Fibroblast of gingiva (primary cell): Measurements from ENCODE around the gene SLC30A2.
"Not testable (repeated sequence)": the region's sequence is repeated elsewhere in the genome, so short reads cannot be mapped to it uniquely, and the experiment has no call there.

Experiments used
- DNase-seq: peaks from one replicate; pipeline ENCODE4 v3.0.0-alpha.2; 2011; ENCODE audit warnings: low read depth

SLC30A2 gene

DNA sequence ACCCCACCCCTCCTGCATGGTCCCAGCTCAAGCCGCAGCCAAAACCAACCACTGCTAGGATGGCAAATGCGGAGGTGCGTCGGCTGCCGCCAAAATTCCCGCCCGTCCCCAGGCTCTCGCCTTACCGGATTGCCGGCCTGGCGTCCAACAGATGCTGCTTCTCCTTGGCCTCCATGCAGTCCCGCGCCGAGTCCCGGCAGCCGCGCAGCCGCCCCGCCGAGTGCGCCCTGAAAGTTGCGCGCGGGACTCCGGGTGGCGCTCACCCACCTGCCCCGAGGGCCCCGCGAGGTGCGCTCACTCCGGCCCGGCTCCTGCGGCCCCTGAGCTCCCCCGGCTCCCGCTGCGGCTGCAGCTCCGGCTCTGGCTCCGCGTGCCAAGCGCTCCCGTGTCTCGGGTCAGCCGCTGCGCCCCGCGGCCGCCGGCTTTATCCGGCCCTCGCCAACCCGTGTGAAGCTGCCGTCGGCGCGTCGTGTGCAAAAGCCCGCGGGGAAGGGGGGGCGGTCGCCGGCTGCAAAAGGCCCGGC is at the start of gene SLC30A2:
SLC30A2 (minus strand) TSS at position 397 of the 524 bp plus-strand sequence; CDS start at position 175, 222 bp downstream.
- DNase-seq: no peak

DNA sequence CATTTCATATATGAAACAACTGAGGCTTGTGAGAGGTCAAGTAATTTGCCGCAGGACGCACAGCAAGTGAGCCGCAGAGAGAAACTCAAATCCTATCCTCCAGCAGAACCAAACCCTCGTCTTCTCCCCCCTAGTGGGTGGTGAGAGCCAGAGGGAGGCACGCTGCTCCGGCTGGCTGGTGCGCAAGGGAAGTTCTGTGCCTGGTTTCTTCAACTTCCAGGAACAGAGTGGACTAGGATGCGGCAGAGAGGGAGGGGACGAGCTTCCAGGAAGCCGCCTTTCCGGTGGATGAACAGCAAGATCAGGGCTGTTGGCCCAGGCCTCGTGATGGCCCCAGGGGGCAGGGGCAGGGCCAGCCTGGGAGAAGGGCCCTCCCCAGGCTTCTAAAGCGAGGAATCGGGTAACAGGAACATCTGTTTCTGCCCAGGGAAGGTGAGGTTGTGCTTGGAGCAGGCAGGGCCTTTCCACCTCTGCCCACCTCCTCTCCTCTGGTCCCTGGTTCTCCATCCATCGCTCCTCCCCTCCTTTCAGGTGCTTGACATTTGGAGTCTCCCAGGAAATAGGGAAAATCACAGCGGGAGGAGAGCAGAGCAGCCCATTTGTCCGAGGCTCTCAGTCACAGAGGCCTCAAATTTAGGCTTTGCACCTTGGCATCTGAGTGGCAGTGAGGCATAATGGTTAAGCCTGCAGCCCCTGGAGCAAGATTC is 48.9 kb upstream of the SLC30A2 start:
- peak; percentile 47 for DNase-seq

GRCh38 chr1:26094076-26094669 is 48.3 kb upstream of the SLC30A2 start:
- no peak for DNase-seq

- not testable (repeated sequence) for DNase-seq
These were observed 47.7 kb upstream of the SLC30A2 start for GRCh38 chr1:26093569-26093968.

- DNase-seq: no peak
These were observed 46.5 kb upstream of the SLC30A2 start for GRCh38 chr1:26092422-26092821.

DNA sequence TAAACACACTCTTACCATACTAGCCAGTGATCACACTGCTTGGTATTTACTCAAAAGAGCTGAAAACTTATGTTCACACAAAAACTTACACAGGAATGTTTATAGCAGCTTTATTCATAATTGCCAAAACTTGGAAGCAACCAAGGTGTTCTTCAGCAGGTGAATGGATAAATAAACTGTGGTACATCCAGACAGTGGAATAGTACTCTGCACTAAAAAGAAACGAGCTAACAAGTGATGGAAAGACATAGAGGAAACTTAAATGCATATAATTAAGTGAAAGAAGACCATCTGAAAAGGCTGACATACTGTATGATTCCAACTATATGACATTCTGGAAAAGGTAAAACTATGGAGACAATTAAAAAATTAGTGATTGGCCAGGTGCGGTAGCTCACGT is 45.0 kb upstream of the SLC30A2 start:
- DNase-seq: no peak

DNA sequence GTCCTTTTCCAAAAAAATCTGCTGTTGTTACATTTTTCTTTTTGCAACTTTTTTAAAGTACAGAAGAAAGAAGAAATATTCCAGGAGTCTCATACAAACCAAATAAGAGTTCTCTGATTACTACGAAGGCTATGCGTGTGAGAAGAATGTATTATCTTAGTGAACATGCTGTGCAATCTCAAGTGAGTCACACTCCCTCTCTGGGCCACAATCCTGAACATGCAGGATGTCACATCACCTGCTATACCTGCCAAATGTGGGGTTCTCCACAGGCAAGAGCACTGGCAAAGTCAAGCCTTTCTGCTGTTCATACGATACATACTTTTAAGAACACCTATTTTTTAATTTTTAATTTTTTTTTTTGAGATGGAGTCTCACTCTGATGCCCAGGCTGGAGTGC is 43.2 kb upstream of the SLC30A2 start:
- no peak for DNase-seq

- no peak for DNase-seq
These were observed 38.9 kb upstream of the SLC30A2 start for GRCh38 chr1:26084844-26085243.

DNA sequence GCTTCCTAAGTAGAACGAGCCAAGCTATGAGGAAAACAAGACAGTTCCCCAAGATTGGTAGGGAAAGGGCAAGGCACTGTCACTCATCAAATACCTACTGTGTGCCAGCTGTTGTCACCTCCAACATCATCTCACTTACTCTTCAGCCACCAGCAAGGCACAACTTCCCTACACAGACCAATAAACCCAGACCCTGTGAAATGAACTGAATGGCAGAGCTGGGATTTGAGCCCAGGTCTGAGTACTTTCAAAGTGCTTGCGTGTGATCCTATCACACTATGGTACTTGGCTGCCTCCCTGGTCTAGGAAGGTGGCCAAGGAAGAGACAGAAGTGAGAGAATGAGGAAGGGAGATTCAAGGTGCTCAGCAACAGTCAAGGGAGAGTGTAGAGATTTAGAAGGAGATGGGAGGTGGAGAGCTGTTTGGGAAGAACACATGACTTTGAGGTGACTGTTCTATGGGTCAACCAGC is 38.2 kb upstream of the SLC30A2 start:
- DNase-seq: no peak

GRCh38 chr1:26083208-26083607 is 37.3 kb upstream of the SLC30A2 start:
- DNase-seq: no peak

GRCh38 chr1:26082020-26082350 is 36.1 kb upstream of the SLC30A2 start:
- no peak for DNase-seq

DNA sequence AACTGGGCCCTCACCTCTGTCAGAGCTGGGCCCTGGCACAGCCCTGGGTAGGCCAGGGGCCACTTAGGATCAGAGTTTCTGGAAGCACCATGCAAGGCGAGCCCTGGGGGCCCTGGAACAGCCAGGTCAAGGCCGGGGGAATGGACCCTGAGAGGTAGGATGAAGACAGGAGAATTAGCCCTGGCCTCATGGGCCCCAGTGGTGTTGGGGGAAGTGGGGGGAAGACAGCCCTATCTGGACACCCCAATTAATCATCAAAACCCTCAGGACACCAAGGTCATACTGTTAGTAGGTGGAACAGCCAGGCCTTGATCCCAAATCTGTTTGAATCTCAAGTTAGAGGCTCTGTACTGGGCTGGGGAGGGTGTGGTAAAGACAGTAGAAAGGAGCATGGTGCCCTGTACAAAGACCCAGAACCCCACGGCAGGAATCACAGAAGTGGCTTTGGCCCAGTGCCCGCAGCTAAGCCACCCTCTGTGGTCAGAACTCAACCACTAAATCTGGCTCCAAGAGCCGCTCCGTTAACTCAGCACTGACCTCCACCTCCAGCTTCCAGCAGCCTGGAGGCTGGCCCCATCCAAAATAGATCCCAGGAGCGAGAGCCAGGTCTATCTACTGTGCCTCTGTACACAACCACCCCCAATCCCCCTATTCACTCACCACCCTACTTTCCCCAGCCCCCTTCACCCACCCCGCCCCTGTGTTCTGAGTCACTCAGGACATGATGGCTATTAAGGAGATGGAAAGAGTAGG is 35.5 kb upstream of the SLC30A2 start:
- no peak for DNase-seq

- no peak for DNase-seq
These were observed 34.3 kb upstream of the SLC30A2 start for GRCh38 chr1:26079960-26080814.

- DNase-seq: no peak
These were observed 33.3 kb upstream of the SLC30A2 start for GRCh38 chr1:26079178-26079563.

DNA sequence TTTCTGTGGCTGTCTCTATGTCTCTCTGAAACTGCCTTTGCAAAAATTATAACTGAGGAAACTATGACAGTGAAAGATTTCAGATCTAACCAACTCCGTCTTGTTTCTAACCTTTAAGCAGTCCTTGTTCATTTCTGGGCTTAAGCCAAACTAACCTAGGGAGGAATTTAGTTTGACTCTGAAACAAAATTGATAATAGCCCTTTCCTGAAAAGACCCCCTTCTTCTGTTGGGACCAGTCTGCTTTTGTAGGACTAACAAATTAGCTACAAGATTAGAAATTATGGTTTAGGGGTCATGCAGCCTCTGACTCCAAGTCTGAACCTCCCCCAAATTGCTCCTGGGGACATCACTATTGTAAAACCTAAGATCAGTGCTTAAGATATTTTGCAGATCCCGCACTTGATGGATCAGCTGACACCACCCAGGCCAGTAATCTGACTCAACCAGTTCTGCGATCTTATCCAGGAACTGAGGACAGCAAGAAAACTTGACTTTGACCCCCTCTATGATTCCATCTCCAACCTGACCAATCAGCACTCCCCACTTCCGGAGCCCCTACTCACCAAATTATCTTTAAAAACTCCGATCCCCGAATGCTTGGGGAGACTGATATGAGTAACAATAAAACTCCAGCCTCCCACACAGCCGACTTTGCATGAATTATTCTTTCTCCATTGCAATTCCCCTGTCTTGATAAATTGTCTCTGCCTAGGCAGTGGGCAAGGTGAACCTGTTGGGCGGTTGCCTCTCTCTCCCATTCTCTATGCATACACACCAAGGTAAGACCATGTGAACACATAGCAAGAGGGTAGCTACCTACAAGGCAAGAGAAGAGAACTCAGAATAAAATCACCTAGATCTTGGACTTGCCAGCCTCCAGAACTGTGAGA is 32.6 kb upstream of the SLC30A2 start:
- DNase-seq: no peak

- DNase-seq: no peak
These were observed 31.6 kb upstream of the SLC30A2 start for GRCh38 chr1:26077524-26077923.

DNA sequence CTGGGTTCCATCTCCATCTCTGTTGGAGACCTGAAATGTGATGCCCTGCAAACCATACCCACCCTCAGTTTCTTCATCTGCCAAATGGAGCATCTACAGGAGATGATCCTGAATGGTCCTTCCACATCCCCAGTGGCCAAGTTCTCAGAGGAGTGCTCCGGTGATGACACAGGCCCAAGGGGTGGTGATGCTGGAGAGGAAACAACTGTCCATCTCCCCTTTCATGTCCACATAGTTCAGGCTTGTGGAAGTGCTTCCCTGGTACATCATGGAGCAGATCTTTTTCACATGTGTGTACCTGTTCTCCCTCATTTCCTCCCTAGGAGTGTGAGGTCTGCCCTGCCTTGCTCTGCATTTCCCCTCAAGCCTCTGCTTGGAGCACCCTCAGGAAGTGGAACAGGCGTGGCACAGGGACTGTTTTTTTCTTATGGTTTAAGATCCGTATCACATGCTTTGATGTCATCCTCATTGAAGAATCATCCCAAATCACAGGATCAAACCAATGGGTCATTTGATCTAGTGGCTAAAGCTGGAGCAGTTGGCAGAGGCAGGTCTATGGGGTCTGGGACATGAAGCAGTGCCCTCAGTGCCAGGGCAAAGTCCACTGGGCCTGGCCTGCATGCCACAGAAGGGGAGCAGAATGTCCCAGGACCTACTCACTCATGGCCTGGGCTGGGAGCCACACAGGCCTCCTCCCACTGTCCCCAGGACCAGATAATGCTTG is 29.7 kb upstream of the SLC30A2 start:
- DNase-seq: no peak

DNA sequence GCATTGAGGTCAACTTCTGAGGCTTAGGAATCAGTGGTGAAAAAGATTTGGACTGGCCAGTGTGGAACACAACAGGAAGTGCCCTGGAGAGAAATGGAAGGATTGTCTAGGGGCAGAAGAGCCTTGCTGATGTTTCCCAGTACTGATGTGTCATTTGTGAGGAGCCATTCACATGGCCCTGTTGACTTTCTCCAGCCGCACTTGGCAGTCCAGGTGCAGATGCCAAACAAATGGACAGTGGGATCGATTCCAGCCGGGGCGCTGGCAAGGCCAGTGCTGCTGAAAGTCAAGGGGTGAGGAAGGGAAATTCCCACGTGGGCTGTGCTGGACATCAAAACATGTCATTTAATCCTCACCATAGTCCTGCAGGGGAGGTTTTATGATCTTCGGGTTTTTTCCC is 26.4 kb upstream of the SLC30A2 start:
- DNase-seq: no peak

DNA sequence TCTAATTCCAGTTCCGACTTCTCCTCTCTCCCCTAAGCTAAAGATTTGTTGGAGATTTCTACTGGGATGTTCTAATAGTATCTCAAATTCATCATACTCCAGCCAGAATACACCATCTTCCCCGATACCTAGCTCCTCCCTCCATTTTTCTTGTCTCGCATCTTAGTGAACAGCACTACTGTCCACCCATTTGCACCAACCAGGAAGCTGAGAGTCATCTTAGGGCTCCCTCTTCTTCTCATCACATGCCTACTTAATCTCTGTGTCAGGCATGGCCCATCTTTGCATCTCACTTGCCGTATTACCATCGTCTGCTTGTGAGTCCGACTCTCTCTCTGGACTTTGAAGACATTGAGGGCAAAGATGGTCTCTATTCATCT is 25.0 kb upstream of the SLC30A2 start:
- no peak for DNase-seq

DNA sequence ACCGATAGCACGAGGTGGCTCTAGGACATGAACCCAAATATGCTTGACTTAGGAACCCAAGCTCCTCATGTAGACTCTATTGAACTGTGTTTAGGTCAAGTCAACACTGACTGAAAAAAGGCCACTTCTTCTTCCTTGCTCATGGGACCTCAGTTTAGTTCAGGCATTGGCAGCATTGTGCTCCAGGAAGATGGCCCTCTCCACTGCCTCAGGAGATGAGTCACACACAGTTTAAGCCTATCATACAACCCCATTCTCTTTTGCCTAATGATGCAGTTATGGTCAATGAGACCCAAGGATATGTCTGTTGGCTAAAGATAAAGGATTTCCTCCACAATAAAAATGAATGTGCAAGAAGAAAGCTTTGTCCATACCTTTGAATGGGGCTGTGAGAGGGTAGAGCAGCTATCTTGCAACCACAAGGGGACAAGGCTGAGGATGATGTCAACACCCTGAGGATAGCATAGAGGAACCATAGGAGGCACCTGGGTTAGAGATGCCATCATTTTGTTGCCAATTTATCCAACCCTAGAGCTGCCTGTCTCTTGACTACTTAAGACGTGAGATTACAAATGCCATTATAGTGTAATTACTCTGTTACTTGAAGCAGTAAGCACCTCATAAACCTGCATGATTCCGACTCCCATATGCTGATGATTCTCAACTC is 24.5 kb upstream of the SLC30A2 start:
- no peak for DNase-seq
